Stomach (tissue), 9 donors: ENCODE results near the gene NR4A1. TPM values are rescaled to one million over a fixed set of nuclear protein-coding genes. Genes with fewer than 3 reads are reported as not detected.

Source experiments
- DNase-seq, 2 donors: peaks; one replicate each; pipeline versions ENCODE4 v3.0.0 to v3.0.0-alpha.2; 2013 to 2019
- H3K27ac ChIP-seq, 5 donors: fragments of 200-600 bp in 4 of 5; sonication (generic) in 4 of 5; one replicate each; pipeline ENCODE4 v1.5.1; 2013 to 2019; ENCODE audit warnings: mild to moderate bottlenecking in 1 of 5, moderate library complexity in 1 of 5
- H3K27me3 ChIP-seq, 3 donors: fragments of 200-600 bp; sonication (generic); one replicate each; pipeline ENCODE4 v1.5.1; 2017 to 2019; ENCODE audit warnings: mixed run types in 1 of 3
- H3K36me3 ChIP-seq, 4 donors: fragments of 200-600 bp; sonication (generic); 1 replicate in 3 of 4; 2 replicates in 1 of 4; pipeline ENCODE4 v1.5.1; 2016 to 2019
- H3K4me1 ChIP-seq, 4 donors: fragments of 200-600 bp; sonication (generic); one replicate each; pipeline ENCODE4 v1.5.1; 2016 to 2019
- H3K4me3 ChIP-seq, 4 donors: fragments of 200-600 bp; sonication (generic) in 3 of 4; one replicate each; pipeline ENCODE4 v1.5.1; 2016 to 2019; ENCODE audit warnings: mild to moderate bottlenecking in 1 of 4
- H3K9me3 ChIP-seq, 4 donors: fragments of 200-600 bp; sonication (generic); one replicate each; pipeline ENCODE4 v1.5.1; 2016 to 2019
- EP300 ChIP-seq: sonication (generic); formaldehyde crosslinking; IDR thresholded peaks from one replicate; pipeline ENCODE4 v1.6.1; 2017; ENCODE audit warnings: antibody characterized with exemption
- POLR2A ChIP-seq, 4 donors: fragments of 450-650 bp; IDR thresholded peaks; one replicate each; pipeline ENCODE4 v1.6.1; 2016; ENCODE audit warnings: antibody characterized with exemption in 4 of 4, control low read depth in 2 of 4, mild to moderate bottlenecking in 1 of 4, moderate library complexity in 1 of 4
- POLR2AphosphoS5 ChIP-seq, 3 donors: sonication (generic); formaldehyde crosslinking; IDR thresholded peaks; one replicate each; pipeline ENCODE4 v1.6.1; 2016; ENCODE audit warnings: antibody characterized with exemption in 3 of 3
- WGBS, 5 donors: extraction: QIAGEN DNeasy Blood & Tissue Kit in 3 of 5; methylation state at CpG; one replicate each; pipeline versions ENCODE4 v1.1.5 to v1.1.7; 2013 to 2018; 5-methylcytosine and 5-hydroxymethylcytosine counted together
- intact Hi-C: fragments of 100-400 bp; cut with DNase I; formaldehyde crosslinking; loops from one replicate; pipeline ENCODE4 v1.15.1; 2023; ENCODE audit warnings: low total_unique reads
- polyA plus RNA-seq, 3 donors: library from polyadenylated mRNA; stranded (reverse); fragments of 200-250 nt; gene quantifications; one replicate each; pipeline ENCODE4 v1.2.3, GENCODE V29; 2013
- total RNA-seq, 5 donors: library from RNA; depleted of rRNA; stranded (reverse); fragments of >200 nt; gene quantifications; one replicate each; pipeline versions ENCODE4 v1.1.0 to v1.2.3, GENCODE V29; 2014 to 2016
- TF ChIP-seq, protein P1 (sequence below), 7 experiments: fragments of 450-650 bp in 4 of 7; fragments of 200-600 bp in 3 of 7; sonication (generic) in 3 of 7; IDR thresholded peaks; one replicate each; pipeline ENCODE4 v1.5.1; 2016 to 2019; ENCODE audit warnings: antibody characterized with exemption in 7 of 7, control low read depth in 2 of 7, mild to moderate bottlenecking in 1 of 7
- donor health status: healthy with polysubstance abuse.
- donor health status: Bipolar disorder and iron deficiency.
- donor health status: healthy.

NR4A1 gene
- total and polyA plus RNA-seq, 8 donors = 29.4 to 384 (median 68.0) TPM

DNA sequence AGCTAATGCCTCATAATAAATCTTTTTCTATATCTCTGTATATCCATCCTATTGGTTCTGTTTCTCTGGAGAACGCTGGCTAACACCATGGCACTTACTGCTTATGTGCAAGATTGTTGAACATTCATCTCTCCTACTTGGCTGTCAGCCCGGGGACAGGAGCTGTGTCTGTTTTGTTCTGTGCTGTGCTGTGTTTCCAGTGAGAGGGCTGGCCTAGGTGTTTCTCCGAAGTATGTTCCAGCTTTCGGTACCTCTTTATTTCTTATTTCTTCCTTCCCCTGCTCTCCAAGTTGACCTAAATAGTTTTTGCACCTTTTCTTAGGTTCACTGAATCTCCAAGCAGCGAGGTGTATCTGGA, 18.8 kb upstream of the NR4A1 start:
- Histone ChIP-seq H3K27ac (peak overlapping the region; percentile 87 to 95 (median 91)), H3K4me1 (peaks cover 14 to 41% (median 28%) of the 10 kb centered on the region in 4 donors), H3K27me3 (no peaks in the 10 kb centered on the region), H3K4me3 (peak overlapping the region; percentile 19 to 42 (median 29)), H3K9me3 (no peaks in the 10 kb centered on the region), H3K36me3 (no peaks in the 10 kb centered on the region)
- no peak for TF ChIP-seq POLR2A (IDR thresholded peaks at IDR 0.05)
- no peak for TF ChIP-seq EP300
- peak in 2 of 3 donors; percentile 31 to 68 for TF ChIP-seq POLR2AphosphoS5 (IDR thresholded peaks at IDR 0.05)
- DNase-seq = peak; percentile 78 to 93
- 4 to 7% (median 6%) methylated on average over 5 of the region's 5 CpGs for WGBS, 5 donors
- intact Hi-C loops = no loop called here

DNA sequence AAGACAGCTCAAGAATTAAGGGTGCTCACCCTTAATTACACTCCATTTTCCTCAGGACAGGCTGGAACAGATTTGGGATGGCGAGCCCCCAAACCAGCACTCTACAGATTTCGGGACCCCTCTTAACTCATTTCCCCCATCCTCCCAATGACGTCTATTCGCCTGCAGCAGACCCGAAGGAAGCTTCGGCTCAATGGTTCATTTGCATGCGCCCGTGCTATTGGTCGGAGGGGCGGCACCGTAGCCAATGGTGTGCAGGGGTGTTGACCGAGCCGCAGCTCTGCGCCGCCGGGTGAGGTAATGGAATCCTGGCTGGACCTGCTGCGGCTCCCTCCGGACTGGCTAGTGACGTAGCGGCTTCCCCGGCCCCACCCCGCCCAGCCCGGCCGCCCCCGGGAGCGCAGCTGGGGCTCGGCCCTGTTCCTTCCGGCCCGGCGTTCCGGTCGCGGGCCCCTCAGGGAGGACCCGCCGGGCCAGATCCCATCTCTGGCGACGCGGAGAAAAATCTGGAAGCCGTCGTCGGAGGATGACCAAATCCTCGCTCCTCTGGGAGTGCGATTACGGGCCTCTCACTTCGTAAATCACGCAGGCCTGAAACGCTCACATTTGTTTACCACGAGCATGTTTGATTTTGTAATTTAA, 18.3 kb upstream of the NR4A1 start:
- Histone ChIP-seq H3K27me3 (no peaks in the 10 kb centered on the region), H3K4me3 (peak overlapping the region; percentile 24 to 42 (median 32)), H3K27ac (peak overlapping the region; percentile 87 to 95 (median 91)), H3K4me1 (peaks cover 19 to 46% (median 33%) of the 10 kb centered on the region in 4 donors), H3K9me3 (no peaks in the 10 kb centered on the region), H3K36me3 (no peaks in the 10 kb centered on the region)
- peak; percentile 98 to 99 for DNase-seq
- intact Hi-C loops = no loop called here
- WGBS, 5 donors = 0 to 2% (median 0%) methylated on average over 27 to 48 of the region's 48 CpGs
- TF ChIP-seq POLR2AphosphoS5 (IDR thresholded peaks at IDR 0.05) (peak; percentile 73 to 91 (median 84)), POLR2A (IDR thresholded peaks at IDR 0.05) (peak in 1 of 4 donors; percentile 60), EP300 (peak; percentile 53)
- TF ChIP-seq, protein P1, sequence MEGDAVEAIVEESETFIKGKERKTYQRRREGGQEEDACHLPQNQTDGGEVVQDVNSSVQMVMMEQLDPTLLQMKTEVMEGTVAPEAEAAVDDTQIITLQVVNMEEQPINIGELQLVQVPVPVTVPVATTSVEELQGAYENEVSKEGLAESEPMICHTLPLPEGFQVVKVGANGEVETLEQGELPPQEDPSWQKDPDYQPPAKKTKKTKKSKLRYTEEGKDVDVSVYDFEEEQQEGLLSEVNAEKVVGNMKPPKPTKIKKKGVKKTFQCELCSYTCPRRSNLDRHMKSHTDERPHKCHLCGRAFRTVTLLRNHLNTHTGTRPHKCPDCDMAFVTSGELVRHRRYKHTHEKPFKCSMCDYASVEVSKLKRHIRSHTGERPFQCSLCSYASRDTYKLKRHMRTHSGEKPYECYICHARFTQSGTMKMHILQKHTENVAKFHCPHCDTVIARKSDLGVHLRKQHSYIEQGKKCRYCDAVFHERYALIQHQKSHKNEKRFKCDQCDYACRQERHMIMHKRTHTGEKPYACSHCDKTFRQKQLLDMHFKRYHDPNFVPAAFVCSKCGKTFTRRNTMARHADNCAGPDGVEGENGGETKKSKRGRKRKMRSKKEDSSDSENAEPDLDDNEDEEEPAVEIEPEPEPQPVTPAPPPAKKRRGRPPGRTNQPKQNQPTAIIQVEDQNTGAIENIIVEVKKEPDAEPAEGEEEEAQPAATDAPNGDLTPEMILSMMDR (IDR thresholded peaks at IDR 0.05) = no peak

DNA sequence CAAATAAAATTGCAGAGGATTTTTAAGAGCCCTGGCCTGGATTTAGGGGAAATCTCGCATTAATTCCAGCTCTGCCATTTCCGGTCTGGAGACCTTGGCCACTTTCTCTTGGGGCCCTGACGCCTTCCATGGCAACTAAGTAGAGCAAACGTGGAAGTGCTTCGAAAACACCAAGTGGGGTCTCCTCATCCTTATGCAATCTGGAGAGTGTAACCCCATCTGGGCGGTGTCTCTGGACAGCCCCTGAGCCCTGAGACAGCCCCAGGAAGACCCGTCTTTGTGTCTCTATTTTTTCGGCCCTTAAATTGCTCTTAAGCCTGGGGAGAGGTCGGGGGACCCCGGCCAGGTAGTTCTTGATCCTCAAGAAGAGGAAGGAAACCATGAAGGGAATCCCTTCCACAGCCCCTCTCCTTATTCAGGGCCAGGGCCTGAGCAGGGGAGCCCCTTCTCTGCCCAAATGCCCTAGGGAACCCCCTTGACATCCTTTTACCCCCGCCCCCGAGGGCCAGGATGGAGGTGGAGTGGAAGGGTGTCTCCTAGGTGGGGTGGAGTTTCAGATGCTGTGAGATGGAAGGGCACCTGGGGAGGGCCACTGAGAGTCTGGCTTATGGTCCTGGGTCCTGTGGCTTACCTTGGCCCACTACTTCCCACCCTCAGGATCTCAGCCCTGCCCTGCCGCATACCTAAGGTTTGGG, 17.6 kb upstream of the NR4A1 start:
- TF ChIP-seq EP300 = no peak
- no peak for TF ChIP-seq POLR2AphosphoS5 (IDR thresholded peaks at IDR 0.05)
- H3K4me3 ChIP-seq = peak overlapping the region; percentile 24 to 42 (median 32)
- no peaks in the 10 kb centered on the region for H3K36me3 ChIP-seq
- no peaks in the 10 kb centered on the region for H3K27me3 ChIP-seq
- intact Hi-C loops = no loop called here
- H3K9me3 ChIP-seq = no peaks in the 10 kb centered on the region
- DNase-seq = no peak
- peak overlapping the region; percentile 83 to 95 (median 91) for H3K27ac ChIP-seq
- H3K4me1 ChIP-seq = peaks cover 23 to 52% (median 36%) of the 10 kb centered on the region in 4 donors
- 55 to 74% (median 70%) methylated on average over 13 of the region's 13 CpGs for WGBS, 5 donors

DNA sequence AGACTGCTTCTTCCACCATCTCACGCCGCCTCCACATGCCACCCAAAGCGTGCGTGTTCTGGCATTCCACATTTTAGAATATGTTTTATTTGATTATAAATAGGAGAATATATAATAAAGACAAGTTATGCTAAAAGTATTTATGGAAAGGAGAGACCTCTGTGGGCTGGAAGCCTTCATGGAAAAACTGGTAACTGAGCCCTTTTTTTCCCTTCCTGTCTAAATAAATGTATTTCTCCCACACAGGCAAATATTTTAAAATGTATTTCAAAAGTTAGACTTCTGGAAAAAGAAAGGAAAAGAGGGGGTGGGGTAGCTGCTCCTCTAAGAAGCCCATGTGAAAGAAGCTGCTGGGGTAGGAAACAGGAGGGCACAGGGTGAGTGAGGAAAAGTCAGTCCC, 16.1 kb upstream of the NR4A1 start:
- DNase-seq = peak in 1 of 2 donors; percentile 64
- H3K27me3 ChIP-seq = no peaks in the 10 kb centered on the region
- peak overlapping the region in 1 of 5 donors; percentile 94 for H3K27ac ChIP-seq
- no peak for TF ChIP-seq EP300
- TF ChIP-seq, protein P1 (IDR thresholded peaks at IDR 0.05) = no peak
- TF ChIP-seq POLR2AphosphoS5 (IDR thresholded peaks at IDR 0.05) = no peak
- 92 to 96% (median 95%) methylated on average over 4 of the region's 4 CpGs for WGBS, 5 donors
- H3K36me3 ChIP-seq = no peaks in the 10 kb centered on the region
- no peaks in the 10 kb centered on the region for H3K9me3 ChIP-seq
- peaks cover 23 to 55% (median 33%) of the 10 kb centered on the region in 4 donors for H3K4me1 ChIP-seq
- H3K4me3 ChIP-seq = no peak overlapping the region
- intact Hi-C loops = no loop called here

DNA sequence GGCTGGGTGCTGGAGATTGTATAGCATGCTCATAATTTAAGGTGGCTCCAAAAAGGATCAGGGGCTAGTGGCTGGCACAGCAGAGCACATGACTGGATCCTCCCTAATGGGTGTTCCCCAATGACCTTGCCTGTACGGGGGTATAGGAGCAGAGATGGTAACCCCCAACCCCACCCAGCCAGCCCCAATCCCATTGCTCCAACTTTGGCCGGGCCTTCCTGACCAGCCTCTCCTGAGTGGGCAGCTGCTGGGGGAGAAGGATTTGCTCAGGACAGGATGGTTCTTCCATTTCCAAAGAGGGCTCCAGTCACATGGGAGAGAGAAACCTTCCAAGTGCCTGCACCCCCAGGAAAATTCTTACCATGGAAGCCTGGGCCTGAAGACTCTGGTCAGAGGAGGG, 15.3 kb upstream of the NR4A1 start:
- no peaks in the 10 kb centered on the region for H3K27me3 ChIP-seq
- WGBS, 5 donors = 72 to 83% (median 80%) methylated on average over 1 to 2 of the region's 2 CpGs
- H3K27ac ChIP-seq = peak overlapping the region; percentile 85 to 94 (median 85)
- TF ChIP-seq POLR2A (IDR thresholded peaks at IDR 0.05) = no peak
- TF ChIP-seq, protein P1 (IDR thresholded peaks at IDR 0.05) = no peak
- no peak for TF ChIP-seq POLR2AphosphoS5 (IDR thresholded peaks at IDR 0.05)
- no peak for TF ChIP-seq EP300
- intact Hi-C loops = no loop called here
- H3K4me1 ChIP-seq = peaks cover 23 to 55% (median 33%) of the 10 kb centered on the region in 4 donors
- no peaks in the 10 kb centered on the region for H3K36me3 ChIP-seq
- no peak overlapping the region for H3K4me3 ChIP-seq
- DNase-seq = no peak
- no peaks in the 10 kb centered on the region for H3K9me3 ChIP-seq
